HG03103 (cell line): ENCODE measurements around the gene FMO3.

Experiments
- ATAC-seq: cut with Tn5 transposase; IDR thresholded peaks from one replicate; pipeline ENCODE4 v1.9.1; 2021; ENCODE audit warnings: low read depth; ENCODE audit not compliant: unreplicated experiment

Gene FMO3

GRCh38 chr1:171115280-171115897 is 24.7 kb downstream of the FMO3 start:
- no peak for ATAC-seq

- no peak for ATAC-seq
Observed at GRCh38 chr1:171116676-171117075, 26.0 kb downstream of the FMO3 start.

GRCh38 chr1:171117085-171117484 is 26.4 kb downstream of the FMO3 start:
- ATAC-seq, result no peak

- ATAC-seq, result no peak
Observed at GRCh38 chr1:171119648-171120047, 28.9 kb downstream of the FMO3 start.

- ATAC-seq, result no peak
Observed at GRCh38 chr1:171122299-171122698, 31.6 kb downstream of the FMO3 start.

- no peak for ATAC-seq
Observed at GRCh38 chr1:171122893-171123292, 32.2 kb downstream of the FMO3 start.

GRCh38 chr1:171126504-171126903 is 35.8 kb downstream of the FMO3 start:
- ATAC-seq, result no peak

GRCh38 chr1:171127099-171127498 is 36.4 kb downstream of the FMO3 start:
- ATAC-seq, result no peak

GRCh38 chr1:171127501-171127900 is 36.8 kb downstream of the FMO3 start:
- ATAC-seq, result no peak

- no peak for ATAC-seq
Observed at GRCh38 chr1:171128463-171128862, 37.8 kb downstream of the FMO3 start.

GRCh38 chr1:171134204-171134923 is 43.7 kb downstream of the FMO3 start:
- ATAC-seq, result no peak

- no peak for ATAC-seq
Observed at GRCh38 chr1:171137580-171137979, 46.9 kb downstream of the FMO3 start.

GRCh38 chr1:171138980-171139379 is 48.3 kb downstream of the FMO3 start:
- no peak for ATAC-seq

- ATAC-seq, result no peak
Observed at GRCh38 chr1:171139890-171140289, 49.2 kb downstream of the FMO3 start.

GRCh38 chr1:171140401-171140800 is 49.7 kb downstream of the FMO3 start:
- no peak for ATAC-seq

GRCh38 chr1:171140956-171141687 is 50.4 kb downstream of the FMO3 start:
- no peak for ATAC-seq

- no peak for ATAC-seq
Observed at GRCh38 chr1:171141688-171142415, 51.1 kb downstream of the FMO3 start.

- no peak for ATAC-seq
Observed at GRCh38 chr1:171142416-171143385, 52.0 kb downstream of the FMO3 start.

GRCh38 chr1:171150156-171150555 is 59.5 kb downstream of the FMO3 start:
- no peak for ATAC-seq

GRCh38 chr1:171152549-171152948 is 61.8 kb downstream of the FMO3 start:
- ATAC-seq, result no peak
